HL-60 (cell line): Measurements from ENCODE around the gene VAV2.

Source experiments
- POLR2AphosphoS5 ChIP-seq: IDR thresholded peaks from 2 replicates; pipeline ENCODE4 v1.6.1; 2012; ENCODE audit warnings: low read depth
- TF ChIP-seq, protein P1 (sequence below): IDR thresholded peaks from one replicate; pipeline ENCODE4 v1.5.1; 2011; ENCODE audit warnings: low read length, control low read depth, inconsistent platforms; ENCODE audit not compliant: insufficient read depth
- TF ChIP-seq, protein P2 (sequence below): IDR thresholded peaks from 2 replicates; pipeline ENCODE4 v1.6.1; 2012; ENCODE audit warnings: low read depth; ENCODE audit not compliant: insufficient replicate concordance

DNA sequence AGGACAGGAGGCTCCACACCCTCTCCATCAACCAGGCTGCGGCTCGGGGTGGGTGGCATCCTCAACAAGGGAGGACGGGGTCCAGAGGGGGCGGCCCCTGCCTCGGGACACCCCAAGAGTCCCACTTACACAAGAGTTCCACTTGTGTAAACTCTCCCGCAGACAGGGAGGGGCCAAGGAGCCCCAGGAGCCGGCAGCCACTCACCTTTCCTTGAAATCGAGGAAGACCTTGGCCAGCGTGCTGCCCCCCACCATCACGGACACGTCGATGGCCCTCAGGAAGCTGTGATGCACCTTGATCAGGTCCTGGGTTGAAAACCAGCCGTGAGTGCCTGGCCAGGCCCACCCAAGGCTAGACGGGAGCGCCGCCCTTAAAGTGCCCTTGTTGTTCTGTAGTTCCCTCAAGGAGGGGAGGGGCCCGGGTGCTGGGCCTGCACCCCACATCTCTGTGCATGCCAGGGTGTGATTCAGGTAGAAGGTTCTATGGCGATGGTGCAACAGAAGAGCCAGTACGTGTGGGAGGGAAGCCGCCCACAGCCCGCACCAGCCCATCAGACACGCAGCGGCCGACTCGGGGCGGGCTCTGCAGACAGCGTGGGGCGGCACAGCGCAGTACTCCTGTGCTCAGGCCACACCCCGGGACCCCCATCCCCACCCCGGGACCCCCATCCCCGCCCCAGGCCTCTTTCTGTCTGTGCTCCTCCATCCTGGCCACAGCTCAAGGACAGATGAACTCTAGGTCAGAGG lies 186.1 kb downstream of the VAV2 start:
- TF ChIP-seq, protein P1, sequence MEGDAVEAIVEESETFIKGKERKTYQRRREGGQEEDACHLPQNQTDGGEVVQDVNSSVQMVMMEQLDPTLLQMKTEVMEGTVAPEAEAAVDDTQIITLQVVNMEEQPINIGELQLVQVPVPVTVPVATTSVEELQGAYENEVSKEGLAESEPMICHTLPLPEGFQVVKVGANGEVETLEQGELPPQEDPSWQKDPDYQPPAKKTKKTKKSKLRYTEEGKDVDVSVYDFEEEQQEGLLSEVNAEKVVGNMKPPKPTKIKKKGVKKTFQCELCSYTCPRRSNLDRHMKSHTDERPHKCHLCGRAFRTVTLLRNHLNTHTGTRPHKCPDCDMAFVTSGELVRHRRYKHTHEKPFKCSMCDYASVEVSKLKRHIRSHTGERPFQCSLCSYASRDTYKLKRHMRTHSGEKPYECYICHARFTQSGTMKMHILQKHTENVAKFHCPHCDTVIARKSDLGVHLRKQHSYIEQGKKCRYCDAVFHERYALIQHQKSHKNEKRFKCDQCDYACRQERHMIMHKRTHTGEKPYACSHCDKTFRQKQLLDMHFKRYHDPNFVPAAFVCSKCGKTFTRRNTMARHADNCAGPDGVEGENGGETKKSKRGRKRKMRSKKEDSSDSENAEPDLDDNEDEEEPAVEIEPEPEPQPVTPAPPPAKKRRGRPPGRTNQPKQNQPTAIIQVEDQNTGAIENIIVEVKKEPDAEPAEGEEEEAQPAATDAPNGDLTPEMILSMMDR: no peak
- no peak for TF ChIP-seq POLR2AphosphoS5
- TF ChIP-seq, protein P2, sequence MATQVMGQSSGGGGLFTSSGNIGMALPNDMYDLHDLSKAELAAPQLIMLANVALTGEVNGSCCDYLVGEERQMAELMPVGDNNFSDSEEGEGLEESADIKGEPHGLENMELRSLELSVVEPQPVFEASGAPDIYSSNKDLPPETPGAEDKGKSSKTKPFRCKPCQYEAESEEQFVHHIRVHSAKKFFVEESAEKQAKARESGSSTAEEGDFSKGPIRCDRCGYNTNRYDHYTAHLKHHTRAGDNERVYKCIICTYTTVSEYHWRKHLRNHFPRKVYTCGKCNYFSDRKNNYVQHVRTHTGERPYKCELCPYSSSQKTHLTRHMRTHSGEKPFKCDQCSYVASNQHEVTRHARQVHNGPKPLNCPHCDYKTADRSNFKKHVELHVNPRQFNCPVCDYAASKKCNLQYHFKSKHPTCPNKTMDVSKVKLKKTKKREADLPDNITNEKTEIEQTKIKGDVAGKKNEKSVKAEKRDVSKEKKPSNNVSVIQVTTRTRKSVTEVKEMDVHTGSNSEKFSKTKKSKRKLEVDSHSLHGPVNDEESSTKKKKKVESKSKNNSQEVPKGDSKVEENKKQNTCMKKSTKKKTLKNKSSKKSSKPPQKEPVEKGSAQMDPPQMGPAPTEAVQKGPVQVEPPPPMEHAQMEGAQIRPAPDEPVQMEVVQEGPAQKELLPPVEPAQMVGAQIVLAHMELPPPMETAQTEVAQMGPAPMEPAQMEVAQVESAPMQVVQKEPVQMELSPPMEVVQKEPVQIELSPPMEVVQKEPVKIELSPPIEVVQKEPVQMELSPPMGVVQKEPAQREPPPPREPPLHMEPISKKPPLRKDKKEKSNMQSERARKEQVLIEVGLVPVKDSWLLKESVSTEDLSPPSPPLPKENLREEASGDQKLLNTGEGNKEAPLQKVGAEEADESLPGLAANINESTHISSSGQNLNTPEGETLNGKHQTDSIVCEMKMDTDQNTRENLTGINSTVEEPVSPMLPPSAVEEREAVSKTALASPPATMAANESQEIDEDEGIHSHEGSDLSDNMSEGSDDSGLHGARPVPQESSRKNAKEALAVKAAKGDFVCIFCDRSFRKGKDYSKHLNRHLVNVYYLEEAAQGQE: no peak
